GM19035 (cell line): ENCODE measurements around the gene STXBP5.

ENCODE experiments used
- ATAC-seq: cut with Tn5 transposase; IDR thresholded peaks from one replicate; pipeline ENCODE4 v1.9.1; 2021; ENCODE audit not compliant: unreplicated experiment

STXBP5 gene

GRCh38 chr6:147287869-147288271 lies 83.7 kb downstream of the STXBP5 start:
- ATAC-seq: no peak

DNA sequence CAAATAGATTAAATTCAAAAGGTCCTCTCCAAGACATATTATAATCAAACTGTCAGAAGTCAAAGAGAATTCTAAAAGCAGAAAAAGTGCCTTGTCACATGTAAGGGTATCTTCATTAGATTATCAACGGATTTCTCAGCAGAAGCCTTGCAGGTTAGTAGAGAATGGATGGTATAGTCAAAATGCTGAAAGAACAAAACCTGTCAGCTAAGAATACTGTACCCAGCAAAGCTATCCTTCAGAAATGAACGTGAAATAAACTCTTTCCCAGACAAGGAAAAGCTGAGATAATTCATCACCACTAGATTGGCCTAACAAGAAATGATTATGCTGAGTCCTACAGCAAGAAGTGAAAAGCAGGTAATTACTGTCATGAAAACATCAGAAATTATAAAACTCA lies 92.9 kb downstream of the STXBP5 start:
- no peak for ATAC-seq

- no peak for ATAC-seq
Observed at GRCh38 chr6:147297663-147298316, 93.6 kb downstream of the STXBP5 start.

- ATAC-seq: no peak
Observed at GRCh38 chr6:147298461-147298860, 94.2 kb downstream of the STXBP5 start.

DNA sequence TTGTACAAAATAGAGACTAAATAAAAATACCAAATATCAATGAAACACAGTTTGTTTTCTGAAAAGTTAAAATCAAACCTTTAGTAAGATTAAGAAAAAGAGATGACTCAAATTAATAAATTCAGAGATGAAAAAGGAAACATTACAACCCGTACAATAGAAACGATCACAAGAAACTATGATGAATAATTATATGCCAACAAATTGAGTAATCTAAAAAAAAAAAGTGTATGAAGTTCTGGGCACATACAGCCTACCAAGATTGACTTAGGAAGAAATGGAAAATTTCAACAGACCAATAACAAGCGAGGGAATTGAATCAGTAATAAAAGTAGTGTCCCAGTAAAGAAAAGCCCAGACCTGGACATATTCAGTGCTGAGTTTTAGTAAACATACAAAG lies 94.8 kb downstream of the STXBP5 start:
- no peak for ATAC-seq

DNA sequence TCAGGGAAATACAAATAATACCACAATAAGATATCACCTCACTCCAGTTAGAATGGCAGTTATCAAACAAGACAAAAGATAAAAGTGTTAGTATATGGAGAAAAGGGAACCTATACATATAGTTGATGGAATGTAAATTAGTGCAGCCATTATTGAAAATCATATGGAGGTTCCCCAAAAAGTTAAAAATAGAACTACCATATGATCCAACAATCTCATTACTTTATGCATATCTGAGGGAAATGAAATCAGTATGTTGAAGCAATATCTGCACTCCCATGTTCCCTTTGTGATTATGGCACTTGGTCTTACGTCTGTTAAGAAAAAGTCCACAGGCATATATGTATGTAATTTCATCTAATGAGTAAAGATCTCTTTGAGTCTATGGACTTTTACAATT lies 96.9 kb downstream of the STXBP5 start:
- ATAC-seq: no peak

DNA sequence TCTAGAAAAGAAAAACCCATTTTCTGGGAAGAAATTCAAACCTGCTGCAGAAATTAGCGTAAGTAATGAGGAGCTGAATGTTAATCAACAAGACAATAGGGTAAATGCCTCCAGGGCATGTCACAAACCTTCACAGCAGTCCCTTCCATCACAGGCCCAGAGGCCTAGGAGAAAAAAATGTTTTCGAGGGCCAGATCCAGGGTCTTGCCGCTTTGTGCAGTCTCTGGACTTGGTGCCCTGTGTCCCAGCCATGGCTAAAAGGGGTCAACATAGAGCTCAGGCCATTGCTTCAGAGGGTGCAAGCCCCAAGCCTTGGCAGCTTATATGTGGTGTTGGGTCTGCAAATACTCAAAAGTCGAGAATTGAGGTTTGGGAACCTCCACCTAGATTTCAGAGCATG lies 99.8 kb downstream of the STXBP5 start:
- no peak for ATAC-seq

DNA sequence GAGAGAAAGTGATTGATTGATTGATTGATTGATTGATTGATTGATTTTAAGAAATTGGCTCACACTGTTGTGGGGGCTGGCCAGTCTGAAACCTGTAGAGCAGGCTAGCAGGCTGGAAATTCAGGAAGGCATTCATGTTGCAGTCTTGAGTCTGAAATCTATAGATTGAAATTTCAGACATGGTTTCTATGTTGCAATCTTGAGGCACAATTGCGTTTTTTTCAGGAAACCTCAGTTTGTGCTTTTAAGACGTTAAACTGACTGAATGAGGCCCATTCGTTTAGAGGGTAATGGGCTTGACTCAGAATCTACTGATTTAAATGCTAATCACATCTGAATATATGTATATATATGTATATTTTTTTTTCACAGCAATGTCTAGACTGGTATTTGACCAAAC lies 106.3 kb downstream of the STXBP5 start:
- ATAC-seq: no peak

DNA sequence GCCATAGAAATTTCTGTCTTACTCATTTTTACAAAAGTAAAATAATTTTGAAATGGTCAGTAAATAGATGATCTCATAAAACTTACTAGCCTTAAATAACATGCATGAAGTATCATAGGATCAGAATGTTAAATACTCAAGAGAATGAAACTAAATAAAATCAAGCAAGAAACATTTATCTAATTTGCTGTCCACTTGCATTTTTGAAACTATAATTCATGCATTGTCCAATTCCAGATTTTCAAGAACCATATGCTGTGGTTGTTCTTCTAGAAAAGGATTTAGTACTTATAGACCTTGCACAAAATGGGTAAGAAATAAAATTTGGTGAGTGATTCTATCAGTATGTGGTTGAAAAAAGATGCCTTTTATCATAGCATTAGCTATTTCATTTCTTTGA lies 107.0 kb downstream of the STXBP5 start:
- ATAC-seq: no peak

DNA sequence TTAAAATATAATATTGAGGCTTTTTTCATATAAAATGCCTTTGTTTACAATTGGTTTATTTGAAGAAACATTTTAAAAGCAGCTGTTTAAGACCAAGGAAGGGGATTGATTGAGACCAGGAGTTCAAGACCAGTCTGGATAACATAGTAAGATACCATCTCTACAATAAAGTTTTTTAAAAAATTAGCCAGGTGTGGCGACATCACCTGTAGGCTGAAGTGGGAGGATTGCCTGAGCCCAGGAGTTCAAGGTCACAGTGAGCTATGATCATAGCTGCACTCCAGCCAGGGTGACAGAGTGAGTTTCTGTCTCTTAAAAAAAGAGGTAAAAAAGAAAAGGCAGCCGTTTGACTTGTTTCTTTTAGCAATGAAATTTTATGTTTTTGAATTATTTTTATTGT lies 117.0 kb downstream of the STXBP5 start:
- no peak for ATAC-seq

DNA sequence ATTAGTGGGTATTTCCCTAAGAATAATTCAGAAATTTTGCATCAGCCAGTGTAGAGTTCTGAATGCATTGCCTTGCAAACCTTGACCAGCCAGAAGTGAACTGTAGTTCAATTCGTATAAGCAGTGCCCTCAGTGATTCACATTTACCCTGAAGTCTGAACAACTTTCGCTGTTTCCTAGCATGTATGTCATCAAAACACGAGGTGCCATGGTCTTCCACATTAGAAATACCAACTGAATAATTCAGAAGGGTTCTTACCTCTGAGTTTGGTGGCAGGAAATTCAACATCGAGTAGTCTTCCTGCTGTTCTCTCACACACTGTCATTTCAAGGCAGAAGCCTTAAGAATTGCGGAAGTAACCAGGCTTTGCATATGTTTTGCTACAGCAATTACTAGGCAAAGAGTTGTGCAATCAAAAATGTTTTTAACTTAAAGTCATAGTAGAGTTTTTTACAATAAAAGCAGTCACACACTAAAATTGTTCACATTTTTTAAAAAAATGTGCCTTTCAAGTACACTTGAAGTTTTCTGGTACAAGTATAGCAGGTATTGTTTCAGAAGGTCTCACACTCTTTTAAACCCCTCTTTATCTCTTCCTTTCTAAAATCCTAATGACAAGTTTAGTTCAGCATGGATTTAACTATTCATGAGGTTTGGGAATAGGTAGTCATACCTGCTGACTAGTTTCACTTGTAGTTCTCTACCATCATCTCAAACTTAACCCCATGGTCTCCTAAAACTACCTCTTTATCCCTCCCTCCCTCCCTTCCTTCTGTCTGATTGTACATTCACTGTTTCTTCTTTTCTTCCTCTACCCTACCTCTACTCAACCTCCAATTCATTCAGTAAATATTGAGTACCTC lies 118.3 kb downstream of the STXBP5 start:
- ATAC-seq: peak; percentile 99

GRCh38 chr6:147325557-147325956 lies 121.3 kb downstream of the STXBP5 start:
- no peak for ATAC-seq

GRCh38 chr6:147331401-147331800 lies 127.2 kb downstream of the STXBP5 start:
- no peak for ATAC-seq

DNA sequence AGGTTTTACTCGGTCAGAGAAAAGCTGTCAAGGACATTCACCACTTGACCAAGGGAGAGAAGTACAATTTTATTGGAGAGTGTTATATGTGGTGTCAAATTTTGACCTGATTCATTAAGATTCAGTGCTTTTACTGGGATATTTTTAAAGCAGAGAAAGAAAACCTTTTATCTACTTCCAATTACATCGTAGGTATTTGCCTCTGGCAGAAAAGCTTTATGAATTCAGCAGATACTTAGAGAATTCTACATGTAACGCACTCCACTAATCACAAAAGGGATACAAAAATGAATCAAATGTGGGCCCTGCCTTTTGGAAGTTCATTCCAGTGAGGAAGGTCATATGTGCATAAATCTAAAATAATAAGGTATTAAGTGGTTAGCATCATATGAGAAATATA lies 133.7 kb downstream of the STXBP5 start:
- no peak for ATAC-seq

DNA sequence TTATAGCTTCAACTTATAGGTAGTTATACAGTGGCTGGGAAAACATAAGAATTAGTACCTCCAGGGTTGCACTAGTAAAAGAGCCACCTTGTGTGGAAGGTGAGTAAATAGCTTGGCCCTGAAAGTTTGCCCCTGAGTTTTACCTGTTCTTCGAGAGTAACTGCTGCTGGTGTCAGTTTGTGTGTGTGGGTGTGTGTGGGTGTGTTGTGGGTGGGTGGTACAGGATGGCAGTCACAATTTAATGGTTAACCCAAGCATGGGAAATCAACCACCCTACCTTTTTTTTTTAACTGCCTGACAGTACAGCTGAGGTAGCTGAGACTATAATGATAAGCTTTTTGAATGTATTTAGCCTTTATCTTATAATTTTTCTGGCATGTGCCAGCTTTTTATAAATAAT lies 137.3 kb downstream of the STXBP5 start:
- no peak for ATAC-seq

DNA sequence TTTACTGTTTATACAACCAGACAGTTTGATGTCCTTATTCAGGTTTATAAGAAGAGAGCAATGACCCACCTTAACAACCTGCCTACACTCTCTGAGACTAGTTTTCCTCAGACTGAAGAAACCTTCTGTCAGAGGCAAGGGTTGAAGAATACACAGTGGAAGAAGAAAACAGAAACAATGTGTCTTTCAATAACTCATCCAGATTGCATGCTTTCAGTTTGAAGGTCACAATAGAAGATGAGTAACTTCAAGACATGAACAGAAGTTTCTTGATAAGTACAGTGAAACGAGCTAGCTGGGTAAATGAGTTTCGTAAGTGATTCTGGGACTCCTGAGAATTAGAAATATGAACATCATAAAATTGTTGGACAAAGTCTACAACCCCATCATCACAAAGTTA lies 141.7 kb downstream of the STXBP5 start:
- ATAC-seq: no peak

DNA sequence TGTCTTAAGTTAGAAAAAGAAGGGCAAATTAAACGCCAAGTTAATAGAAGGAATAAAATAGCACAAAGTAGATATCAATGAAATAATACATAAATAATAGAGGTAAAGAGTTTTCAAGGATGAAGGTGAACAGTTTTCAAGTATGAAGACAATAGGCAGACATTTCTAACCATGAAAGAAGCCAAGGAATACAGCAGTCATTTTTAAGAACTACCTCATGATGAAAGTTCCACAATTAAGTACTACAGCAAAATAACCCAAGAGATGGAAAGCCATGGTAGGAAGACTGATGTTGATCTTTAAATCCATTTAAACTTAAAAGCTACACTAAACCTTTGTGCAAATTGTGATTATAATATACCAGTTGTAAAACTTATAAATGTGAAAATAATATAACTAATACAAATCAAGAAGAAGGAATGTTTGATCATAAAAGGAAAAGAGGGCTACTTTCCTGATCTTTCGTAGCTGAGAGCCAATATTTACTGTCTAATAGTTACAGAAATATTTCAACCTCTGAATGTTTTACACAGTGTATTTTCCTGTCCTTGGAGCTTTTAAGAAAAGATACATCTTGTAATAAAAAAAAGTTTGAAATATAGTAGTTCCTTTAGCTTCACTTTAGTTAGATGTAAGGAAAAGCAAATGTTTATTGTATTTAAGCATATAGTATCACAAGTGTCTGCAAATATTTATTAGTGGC lies 143.1 kb downstream of the STXBP5 start:
- no peak for ATAC-seq

- no peak for ATAC-seq
Observed at GRCh38 chr6:147347882-147348575, 143.8 kb downstream of the STXBP5 start.

DNA sequence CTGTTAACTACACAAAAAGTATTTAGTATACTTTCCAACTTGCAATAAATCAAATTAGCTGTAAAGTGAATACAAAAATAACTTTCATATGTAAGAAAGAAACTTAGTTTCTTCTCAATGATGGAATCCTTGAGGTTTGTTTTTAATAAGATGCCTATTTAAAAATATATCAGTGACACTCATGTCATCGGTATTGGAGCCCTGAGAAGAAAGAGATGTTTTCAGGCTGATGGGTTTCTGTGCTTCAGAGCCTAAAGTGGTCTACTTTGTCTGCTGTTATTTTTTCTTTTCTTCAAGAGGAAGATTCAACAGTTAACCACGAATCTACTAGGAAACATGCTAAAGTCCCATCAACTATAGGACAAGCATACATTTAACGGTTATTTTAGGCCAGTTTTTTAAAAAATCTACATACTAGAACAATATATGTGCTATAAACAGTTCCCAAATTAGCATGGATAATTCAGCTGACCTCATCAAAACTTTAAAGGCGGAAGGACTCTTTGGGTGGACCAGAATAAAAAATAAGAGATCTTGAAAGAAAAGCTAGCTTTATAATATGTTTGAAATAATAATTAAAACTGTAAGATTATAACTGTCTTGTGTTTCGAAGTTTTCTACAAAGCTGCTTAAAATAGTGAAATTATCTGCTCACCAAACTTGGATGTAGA lies 157.2 kb downstream of the STXBP5 start:
- no peak for ATAC-seq

DNA sequence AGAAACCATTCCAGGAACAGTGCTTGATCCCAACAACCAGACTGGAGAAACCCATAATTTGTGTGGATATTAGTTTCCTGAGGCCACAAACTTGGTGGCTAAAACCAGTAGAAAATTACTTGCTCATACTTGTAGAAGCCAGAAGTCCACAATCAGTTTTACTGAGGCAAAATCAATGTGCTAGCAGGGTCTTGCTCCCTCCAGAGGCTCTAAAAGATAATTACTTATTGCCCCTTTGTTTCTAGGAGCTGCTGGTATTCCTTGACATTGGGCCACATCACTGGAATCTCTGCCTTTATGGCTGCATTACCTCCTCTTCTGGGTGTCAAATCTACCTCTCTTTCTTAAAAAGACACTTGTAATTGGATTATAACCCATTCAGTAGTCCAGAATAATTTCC lies 162.1 kb downstream of the STXBP5 start:
- ATAC-seq: no peak

GRCh38 chr6:147371325-147371724 lies 167.1 kb downstream of the STXBP5 start:
- no peak for ATAC-seq
